NB4 (cell line): Measurements from ENCODE around the gene ITPK1.

ENCODE experiments used
- CTCF ChIP-seq: IDR thresholded peaks from one replicate; pipeline ENCODE4 v1.5.1; 2012; ENCODE audit warnings: low read depth, low read length
- MYC ChIP-seq: IDR thresholded peaks from 2 replicates; pipeline ENCODE4 v1.6.1; 2011; ENCODE audit warnings: low read depth, low read length

DNA sequence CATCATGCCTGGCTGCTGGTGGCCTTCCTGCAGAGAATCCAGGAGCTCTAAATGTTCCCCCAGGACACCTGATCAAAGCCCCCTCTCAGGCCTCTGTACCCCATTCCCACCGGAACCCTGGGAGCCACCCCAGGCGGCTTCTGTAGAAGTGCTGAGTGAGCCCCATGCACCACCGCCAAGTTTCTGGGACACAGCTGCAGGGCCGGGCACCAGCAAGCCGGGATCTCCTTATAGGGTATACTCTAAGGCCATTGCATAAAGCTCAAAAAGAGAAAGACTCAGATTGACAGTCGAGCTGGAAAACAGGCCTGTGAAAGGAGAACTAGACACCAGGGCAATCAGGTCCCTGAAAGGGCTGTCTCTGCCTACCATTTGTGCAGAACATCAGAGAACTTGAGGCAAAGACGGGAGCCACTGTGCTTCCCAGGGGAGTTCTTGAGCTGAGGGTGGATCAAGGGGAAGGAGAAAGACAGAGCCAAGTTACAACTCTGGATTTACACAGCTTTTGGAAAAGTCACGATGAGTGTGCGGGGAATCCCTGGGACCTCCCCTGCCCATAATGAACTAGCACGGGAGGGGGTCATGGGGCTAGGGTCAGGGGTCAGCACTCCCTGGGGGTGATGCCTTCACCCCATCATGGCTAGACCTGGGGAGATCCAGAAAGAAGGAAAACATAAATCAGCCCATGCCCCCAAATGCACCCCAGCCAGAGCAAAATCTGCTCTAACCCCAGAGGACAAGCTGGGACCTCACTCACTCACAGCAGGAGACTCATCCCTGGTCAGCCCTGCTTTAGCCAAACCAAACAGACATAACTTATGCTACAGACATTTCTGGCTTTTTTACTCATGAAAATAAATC, 51.1 kb downstream of the ITPK1 start:
- no peak for TF ChIP-seq CTCF
- TF ChIP-seq MYC, result no peak
